ENCODE measurements around the gene EVL. TPM values are rescaled to one million over a fixed set of nuclear protein-coding genes. Genes with fewer than 3 reads are reported as not detected.

Gene EVL
- polyA plus RNA-seq, 2 of the 4 experiments (the other 2 are of a cell fraction): 14.8 to 32.9 TPM

- 90% methylated on average over 11 of the region's 11 CpGs for WGBS (ENCODE audit: missing lambda C conversion rate)
- no peak for FAIRE-seq
- ChIA-PET POLR2A (no interaction called here), CTCF (interaction anchor here (0.8 to 10.1 kb wide), 6 partner anchors 10 to 166 kb away, joined by 3 to 173 read pairs (median 3); no protein-coding TSS in a partner anchor)
- ATAC-seq: no peak
- Histone ChIP-seq H3K27ac (no peak overlapping the region), H3K4me1 (peaks cover 8% of the 10 kb centered on the region; the same call in 1 of the 3 replicates), H3K4me2 (no peak overlapping the region), H3K9me3 (no peaks in the 10 kb centered on the region), H3K4me3 (no peak overlapping the region)
- TF ChIP-seq EHF (CRISPR knock-in tag; IDR thresholded peaks at IDR 0.05) (no peak), FOSL2 (IDR thresholded peaks at IDR 0.05) (no peak), FOSL2 (CRISPR knock-in tag; IDR thresholded peaks at IDR 0.05) (no peak), RAD21 (conservative IDR thresholded peaks at IDR 0.05 in 1 of 2, IDR thresholded peaks at IDR 0.05 in 1 of 2) (no peak), GATA3 (IDR thresholded peaks at IDR 0.05; ENCODE audit: borderline replicate concordance) (no peak), MYC (IDR thresholded peaks at IDR 0.05; ENCODE audit: borderline replicate concordance, low read length) (no peak), ESRRA (IDR thresholded peaks at IDR 0.05; ENCODE audit: borderline replicate concordance, low read length) (no peak)
- TF ChIP-seq, protein P1, sequence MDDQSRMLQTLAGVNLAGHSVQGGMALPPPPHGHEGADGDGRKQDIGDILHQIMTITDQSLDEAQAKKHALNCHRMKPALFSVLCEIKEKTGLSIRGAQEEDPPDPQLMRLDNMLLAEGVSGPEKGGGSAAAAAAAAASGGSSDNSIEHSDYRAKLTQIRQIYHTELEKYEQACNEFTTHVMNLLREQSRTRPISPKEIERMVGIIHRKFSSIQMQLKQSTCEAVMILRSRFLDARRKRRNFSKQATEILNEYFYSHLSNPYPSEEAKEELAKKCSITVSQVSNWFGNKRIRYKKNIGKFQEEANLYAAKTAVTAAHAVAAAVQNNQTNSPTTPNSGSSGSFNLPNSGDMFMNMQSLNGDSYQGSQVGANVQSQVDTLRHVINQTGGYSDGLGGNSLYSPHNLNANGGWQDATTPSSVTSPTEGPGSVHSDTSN (IDR thresholded peaks at IDR 0.05): no peak
- TF ChIP-seq, protein P2, sequence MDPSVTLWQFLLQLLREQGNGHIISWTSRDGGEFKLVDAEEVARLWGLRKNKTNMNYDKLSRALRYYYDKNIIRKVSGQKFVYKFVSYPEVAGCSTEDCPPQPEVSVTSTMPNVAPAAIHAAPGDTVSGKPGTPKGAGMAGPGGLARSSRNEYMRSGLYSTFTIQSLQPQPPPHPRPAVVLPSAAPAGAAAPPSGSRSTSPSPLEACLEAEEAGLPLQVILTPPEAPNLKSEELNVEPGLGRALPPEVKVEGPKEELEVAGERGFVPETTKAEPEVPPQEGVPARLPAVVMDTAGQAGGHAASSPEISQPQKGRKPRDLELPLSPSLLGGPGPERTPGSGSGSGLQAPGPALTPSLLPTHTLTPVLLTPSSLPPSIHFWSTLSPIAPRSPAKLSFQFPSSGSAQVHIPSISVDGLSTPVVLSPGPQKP (IDR thresholded peaks at IDR 0.05; ENCODE audit: low read depth, low read length): no peak
- DNase-seq (ENCODE audit: low read depth in 1 of 2, low spot score in 1 of 2): no peak
These were observed 46.9 kb downstream of the EVL start for GRCh38 chr14:100111931-100112704.

- H3K9me3 ChIP-seq: no peaks in the 10 kb centered on the region
- no peak for FAIRE-seq
- 92% methylated on average over 13 of the region's 13 CpGs for WGBS (ENCODE audit: missing lambda C conversion rate)
- DNase-seq (ENCODE audit: low read depth in 1 of 2, low spot score in 1 of 2): no peak
- no peak overlapping the region for H3K27ac ChIP-seq
- ChIA-PET POLR2A (no interaction called here), CTCF (interaction anchor here (0.6 to 2.6 kb wide), 4 partner anchors 10 to 131 kb away, joined by 3 to 11 read pairs (median 6); no protein-coding TSS in a partner anchor)
- no peak overlapping the region for H3K4me2 ChIP-seq
- no peaks in the 10 kb centered on the region for H3K4me1 ChIP-seq
- H3K4me3 ChIP-seq: no peak overlapping the region
- no peak; a peak in 1 of 6 replicates for ATAC-seq
- TF ChIP-seq, protein P3, sequence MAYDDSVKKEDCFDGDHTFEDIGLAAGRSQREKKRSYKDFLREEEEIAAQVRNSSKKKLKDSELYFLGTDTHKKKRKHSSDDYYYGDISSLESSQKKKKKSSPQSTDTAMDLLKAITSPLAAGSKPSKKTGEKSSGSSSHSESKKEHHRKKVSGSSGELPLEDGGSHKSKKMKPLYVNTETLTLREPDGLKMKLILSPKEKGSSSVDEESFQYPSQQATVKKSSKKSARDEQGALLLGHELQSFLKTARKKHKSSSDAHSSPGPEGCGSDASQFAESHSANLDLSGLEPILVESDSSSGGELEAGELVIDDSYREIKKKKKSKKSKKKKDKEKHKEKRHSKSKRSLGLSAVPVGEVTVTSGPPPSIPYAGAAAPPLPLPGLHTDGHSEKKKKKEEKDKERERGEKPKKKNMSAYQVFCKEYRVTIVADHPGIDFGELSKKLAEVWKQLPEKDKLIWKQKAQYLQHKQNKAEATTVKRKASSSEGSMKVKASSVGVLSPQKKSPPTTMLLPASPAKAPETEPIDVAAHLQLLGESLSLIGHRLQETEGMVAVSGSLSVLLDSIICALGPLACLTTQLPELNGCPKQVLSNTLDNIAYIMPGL (CRISPR knock-in tag; IDR thresholded peaks at IDR 0.05; ENCODE audit: borderline replicate concordance): no peak
- no peak for TF ChIP-seq SREBF2 (IDR thresholded peaks at IDR 0.05)
- TF ChIP-seq USF2 (IDR thresholded peaks at IDR 0.05): no peak
- no peak for TF ChIP-seq ZC3H11A (IDR thresholded peaks at IDR 0.05)
- TF ChIP-seq, protein P4, sequence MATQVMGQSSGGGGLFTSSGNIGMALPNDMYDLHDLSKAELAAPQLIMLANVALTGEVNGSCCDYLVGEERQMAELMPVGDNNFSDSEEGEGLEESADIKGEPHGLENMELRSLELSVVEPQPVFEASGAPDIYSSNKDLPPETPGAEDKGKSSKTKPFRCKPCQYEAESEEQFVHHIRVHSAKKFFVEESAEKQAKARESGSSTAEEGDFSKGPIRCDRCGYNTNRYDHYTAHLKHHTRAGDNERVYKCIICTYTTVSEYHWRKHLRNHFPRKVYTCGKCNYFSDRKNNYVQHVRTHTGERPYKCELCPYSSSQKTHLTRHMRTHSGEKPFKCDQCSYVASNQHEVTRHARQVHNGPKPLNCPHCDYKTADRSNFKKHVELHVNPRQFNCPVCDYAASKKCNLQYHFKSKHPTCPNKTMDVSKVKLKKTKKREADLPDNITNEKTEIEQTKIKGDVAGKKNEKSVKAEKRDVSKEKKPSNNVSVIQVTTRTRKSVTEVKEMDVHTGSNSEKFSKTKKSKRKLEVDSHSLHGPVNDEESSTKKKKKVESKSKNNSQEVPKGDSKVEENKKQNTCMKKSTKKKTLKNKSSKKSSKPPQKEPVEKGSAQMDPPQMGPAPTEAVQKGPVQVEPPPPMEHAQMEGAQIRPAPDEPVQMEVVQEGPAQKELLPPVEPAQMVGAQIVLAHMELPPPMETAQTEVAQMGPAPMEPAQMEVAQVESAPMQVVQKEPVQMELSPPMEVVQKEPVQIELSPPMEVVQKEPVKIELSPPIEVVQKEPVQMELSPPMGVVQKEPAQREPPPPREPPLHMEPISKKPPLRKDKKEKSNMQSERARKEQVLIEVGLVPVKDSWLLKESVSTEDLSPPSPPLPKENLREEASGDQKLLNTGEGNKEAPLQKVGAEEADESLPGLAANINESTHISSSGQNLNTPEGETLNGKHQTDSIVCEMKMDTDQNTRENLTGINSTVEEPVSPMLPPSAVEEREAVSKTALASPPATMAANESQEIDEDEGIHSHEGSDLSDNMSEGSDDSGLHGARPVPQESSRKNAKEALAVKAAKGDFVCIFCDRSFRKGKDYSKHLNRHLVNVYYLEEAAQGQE (IDR thresholded peaks at IDR 0.05): no peak
- TF ChIP-seq NPAS2 (CRISPR knock-in tag; IDR thresholded peaks at IDR 0.05; ENCODE audit: borderline replicate concordance): no peak
- no peak for TF ChIP-seq HOXB13 (CRISPR knock-in tag; IDR thresholded peaks at IDR 0.05; ENCODE audit: low read depth)
- TF ChIP-seq, protein P5, sequence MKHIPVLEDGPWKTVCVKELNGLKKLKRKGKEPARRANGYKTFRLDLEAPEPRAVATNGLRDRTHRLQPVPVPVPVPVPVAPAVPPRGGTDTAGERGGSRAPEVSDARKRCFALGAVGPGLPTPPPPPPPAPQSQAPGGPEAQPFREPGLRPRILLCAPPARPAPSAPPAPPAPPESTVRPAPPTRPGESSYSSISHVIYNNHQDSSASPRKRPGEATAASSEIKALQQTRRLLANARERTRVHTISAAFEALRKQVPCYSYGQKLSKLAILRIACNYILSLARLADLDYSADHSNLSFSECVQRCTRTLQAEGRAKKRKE (CRISPR knock-in tag; IDR thresholded peaks at IDR 0.05; ENCODE audit: low read depth): no peak
- TF ChIP-seq CHD4 (IDR thresholded peaks at IDR 0.05; ENCODE audit: borderline replicate concordance): no peak
- no peak for TF ChIP-seq KDM1A (IDR thresholded peaks at IDR 0.05; ENCODE audit: low read depth)
- no peak for TF ChIP-seq HDAC2 (IDR thresholded peaks at IDR 0.05)
- no peak for TF ChIP-seq CEBPB (IDR thresholded peaks at IDR 0.05)
These were observed 49.0 kb downstream of the EVL start for GRCh38 chr14:100114109-100114765.
